WTC11 (cell line): ENCODE results near the gene DUOX1. TPM values are rescaled to one million over a fixed set of nuclear protein-coding genes. Genes with fewer than 3 reads are reported as not detected.

Source experiments
- ATAC-seq: fragments of 200-7000 bp; cut with Tn5 transposase; 2 replicates; pipeline ENCODE4 v1.10.0; 2021; ENCODE audit warnings: mild to moderate bottlenecking, moderate library complexity
- CTCF ChIA-PET: fragments of 300-600 bp; sonication (Branson Sonifier 250); formaldehyde crosslinking; loops from one replicate; lab custom pipeline; 2021; ENCODE audit warnings: antibody characterized with exemption; lab: Charles Lee
- POLR2A ChIA-PET: fragments of 350-600 bp; sonication (Branson Sonifier 250); formaldehyde crosslinking; loops from one replicate; lab custom pipeline; 2021; ENCODE audit warnings: antibody characterized with exemption; lab: Charles Lee
- DNase-seq: peaks from one replicate; pipeline ENCODE4 v3.0.0; 2021; ENCODE audit warnings: low spot score
- H3K27ac Mint-ChIP-seq: 2 replicates; pipeline ENCODE4 v1.8.0; 2021; ENCODE audit warnings: mixed read lengths
- H3K27me3 Mint-ChIP-seq: 2 replicates; pipeline ENCODE4 v1.8.0; 2021; ENCODE audit warnings: low read depth, mild to moderate bottlenecking, moderate library complexity, mixed read lengths
- H3K36me3 Mint-ChIP-seq: 2 replicates; pipeline ENCODE4 v1.8.0; 2021; ENCODE audit warnings: mixed read lengths
- H3K4me1 Mint-ChIP-seq: 2 replicates; pipeline ENCODE4 v1.8.0; 2022; ENCODE audit warnings: mixed read lengths
- H3K4me3 Mint-ChIP-seq: 2 replicates; pipeline ENCODE4 v1.8.0; 2021; ENCODE audit warnings: mild to moderate bottlenecking, moderate library complexity, mixed read lengths
- H3K9me3 Mint-ChIP-seq: 2 replicates; pipeline ENCODE4 v1.8.0; 2021; ENCODE audit warnings: mixed read lengths
- ATF3 ChIP-seq: sonication (generic); formaldehyde crosslinking; conservative IDR thresholded peaks from 2 replicates; pipeline ENCODE4 v1.8.1; 2022; ENCODE audit warnings: mild to moderate bottlenecking, missing genetic modification reagents
- CDX4 ChIP-seq: fragments of 250-450 bp; sonication (Bioruptor Pico); IDR thresholded peaks from 2 replicates; pipeline ENCODE4 v1.9.0; 2021; ENCODE audit warnings: moderate library complexity, mild to moderate bottlenecking, inconsistent platforms, borderline replicate concordance
- CTCF ChIP-seq: fragments of 200-600 bp; IDR thresholded peaks from 2 replicates; pipeline ENCODE4 v1.8.0; 2022; ENCODE audit warnings: antibody characterized with exemption
- GRHL2 ChIP-seq: fragments of 250-450 bp; sonication (Bioruptor Pico); IDR thresholded peaks from 2 replicates; pipeline ENCODE4 v1.8.0; 2022; ENCODE audit warnings: mild to moderate bottlenecking, moderate library complexity; ENCODE audit not compliant: insufficient replicate concordance, severe bottlenecking
- IRF2 ChIP-seq: sonication (generic); formaldehyde crosslinking; IDR thresholded peaks from 2 replicates; pipeline ENCODE4 v1.8.0; 2022; ENCODE audit warnings: low read depth, missing genetic modification reagents, borderline replicate concordance
- JUN ChIP-seq: sonication (generic); formaldehyde crosslinking; IDR thresholded peaks from 2 replicates; pipeline ENCODE4 v1.8.0; 2023; ENCODE audit warnings: mild to moderate bottlenecking, missing genetic modification reagents
- MAX ChIP-seq: sonication (generic); formaldehyde crosslinking; IDR thresholded peaks from 2 replicates; pipeline ENCODE4 v1.8.0; 2022; ENCODE audit warnings: mild to moderate bottlenecking, missing genetic modification reagents
- PRRX2 ChIP-seq: fragments of 250-450 bp; sonication (Bioruptor Pico); IDR thresholded peaks from 2 replicates; pipeline ENCODE4 v1.8.0; 2021; ENCODE audit warnings: mild to moderate bottlenecking
- ZNF263 ChIP-seq: sonication (generic); formaldehyde crosslinking; IDR thresholded peaks from 2 replicates; pipeline ENCODE4 v1.8.1; 2022; ENCODE audit warnings: low read depth, mild to moderate bottlenecking, moderate library complexity, missing genetic modification reagents
- ZNF416 ChIP-seq: fragments of 250-450 bp; sonication (Bioruptor Pico); IDR thresholded peaks from 2 replicates; pipeline ENCODE4 v1.9.0; 2021; ENCODE audit warnings: mild to moderate bottlenecking, inconsistent platforms
- ZNF512 ChIP-seq: sonication (generic); formaldehyde crosslinking; IDR thresholded peaks from 2 replicates; pipeline ENCODE4 v1.8.1; 2022; ENCODE audit warnings: missing genetic modification reagents, borderline replicate concordance
- ZNF532 ChIP-seq: fragments of 250-450 bp; sonication (Bioruptor Pico); IDR thresholded peaks from 2 replicates; pipeline ENCODE4 v1.9.0; 2021; ENCODE audit warnings: mild to moderate bottlenecking, borderline replicate concordance
- total RNA-seq: library from RNA; stranded (reverse); gene quantifications from 3 replicates; pipeline ENCODE4 v1.2.3, GENCODE V29; 2021
- TF ChIP-seq, protein P1 (sequence below): fragments of 250-450 bp; sonication (Bioruptor Pico); IDR thresholded peaks from 2 replicates; pipeline ENCODE4 v1.9.0; 2021; ENCODE audit warnings: mild to moderate bottlenecking
- TF ChIP-seq, protein P2 (sequence below): sonication (generic); formaldehyde crosslinking; IDR thresholded peaks from 2 replicates; pipeline ENCODE4 v1.8.1; 2023; ENCODE audit warnings: mild to moderate bottlenecking, missing genetic modification reagents, borderline replicate concordance

The DUOX1 gene
- total RNA-seq, 1 experiment from 2014 or later = 1.3 TPM

- Mint-ChIP-seq H3K9me3 (no peaks in the 10 kb centered on the region), H3K4me3 (peak overlapping the region; percentile 57), H3K27ac (no peak overlapping the region; the same call in none of the 2 replicates), H3K27me3 (no peaks in the 10 kb centered on the region; the same call in 1 of the 2 replicates), H3K4me1 (peaks cover 54% of the 10 kb centered on the region), H3K36me3 (no peaks in the 10 kb centered on the region)
- no peak for DNase-seq
- ATAC-seq = no peak
- POLR2A ChIA-PET = interaction anchor here (1.3 to 3.6 kb wide), 5 partner anchors 16 to 234 kb away, joined by 4 to 23 read pairs (median 5); partner anchors contain the start of gene SHF
- TF ChIP-seq JUN (no peak), PRRX2 (CRISPR knock-in tag) (no peak), CTCF (peak; percentile 8; the same call in 1 of the 2 replicates), ZNF416 (CRISPR knock-in tag) (no peak)
- CTCF ChIA-PET = interaction anchor here (0.7 to 2.6 kb wide), 21 partner anchors 9 to 235 kb away, joined by 3 to 21 read pairs (median 5); partner anchors contain the start of genes DUOX2 and SHF
Measured at GRCh38 chr15:45167631-45168205, 37.9 kb downstream of the DUOX1 start.

DNA sequence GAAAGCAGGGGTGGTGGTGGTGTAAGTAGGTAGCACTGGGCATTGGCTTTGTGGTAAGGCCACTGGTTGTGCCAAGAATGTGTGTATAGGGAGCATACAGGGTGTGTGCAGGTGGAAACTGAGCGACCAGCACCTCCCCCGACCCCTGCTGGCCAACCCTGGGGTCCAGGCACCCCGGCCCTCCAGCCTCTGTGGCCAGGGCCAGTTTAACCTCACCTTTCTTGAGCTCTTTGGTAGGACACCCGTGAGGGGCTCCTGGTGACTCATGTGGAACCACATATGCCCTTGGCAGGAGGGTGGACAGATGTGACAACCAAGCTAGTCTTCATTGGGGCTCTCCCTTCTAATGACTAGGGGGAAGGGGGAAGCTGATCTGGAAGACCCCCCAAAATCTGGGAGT, 38.5 kb downstream of the DUOX1 start:
- Mint-ChIP-seq H3K36me3 (no peaks in the 10 kb centered on the region), H3K4me1 (peaks cover 53% of the 10 kb centered on the region), H3K4me3 (no peak overlapping the region), H3K9me3 (no peaks in the 10 kb centered on the region), H3K27me3 (no peaks in the 10 kb centered on the region; the same call in 1 of the 2 replicates), H3K27ac (no peak overlapping the region; the same call in 1 of the 2 replicates)
- ATAC-seq = no peak
- DNase-seq = no peak
- POLR2A ChIA-PET = interaction anchor here (0.8 to 3.6 kb wide), 5 partner anchors 11 to 234 kb away, joined by 3 to 23 read pairs (median 5); partner anchors contain the start of gene SHF
- CTCF ChIA-PET = interaction anchor here (0.6 to 2.6 kb wide), 18 partner anchors 10 to 289 kb away, joined by 3 to 21 read pairs (median 6); partner anchors contain the start of genes DUOX2 and SHF
- no peak for TF ChIP-seq ZNF532
- no peak for TF ChIP-seq CDX4 (CRISPR knock-in tag)
- TF ChIP-seq, protein P1, sequence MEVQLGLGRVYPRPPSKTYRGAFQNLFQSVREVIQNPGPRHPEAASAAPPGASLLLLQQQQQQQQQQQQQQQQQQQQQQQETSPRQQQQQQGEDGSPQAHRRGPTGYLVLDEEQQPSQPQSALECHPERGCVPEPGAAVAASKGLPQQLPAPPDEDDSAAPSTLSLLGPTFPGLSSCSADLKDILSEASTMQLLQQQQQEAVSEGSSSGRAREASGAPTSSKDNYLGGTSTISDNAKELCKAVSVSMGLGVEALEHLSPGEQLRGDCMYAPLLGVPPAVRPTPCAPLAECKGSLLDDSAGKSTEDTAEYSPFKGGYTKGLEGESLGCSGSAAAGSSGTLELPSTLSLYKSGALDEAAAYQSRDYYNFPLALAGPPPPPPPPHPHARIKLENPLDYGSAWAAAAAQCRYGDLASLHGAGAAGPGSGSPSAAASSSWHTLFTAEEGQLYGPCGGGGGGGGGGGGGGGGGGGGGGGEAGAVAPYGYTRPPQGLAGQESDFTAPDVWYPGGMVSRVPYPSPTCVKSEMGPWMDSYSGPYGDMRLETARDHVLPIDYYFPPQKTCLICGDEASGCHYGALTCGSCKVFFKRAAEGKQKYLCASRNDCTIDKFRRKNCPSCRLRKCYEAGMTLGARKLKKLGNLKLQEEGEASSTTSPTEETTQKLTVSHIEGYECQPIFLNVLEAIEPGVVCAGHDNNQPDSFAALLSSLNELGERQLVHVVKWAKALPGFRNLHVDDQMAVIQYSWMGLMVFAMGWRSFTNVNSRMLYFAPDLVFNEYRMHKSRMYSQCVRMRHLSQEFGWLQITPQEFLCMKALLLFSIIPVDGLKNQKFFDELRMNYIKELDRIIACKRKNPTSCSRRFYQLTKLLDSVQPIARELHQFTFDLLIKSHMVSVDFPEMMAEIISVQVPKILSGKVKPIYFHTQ = no peak
- TF ChIP-seq IRF2 (CRISPR knock-in tag) = no peak
- TF ChIP-seq, protein P2, sequence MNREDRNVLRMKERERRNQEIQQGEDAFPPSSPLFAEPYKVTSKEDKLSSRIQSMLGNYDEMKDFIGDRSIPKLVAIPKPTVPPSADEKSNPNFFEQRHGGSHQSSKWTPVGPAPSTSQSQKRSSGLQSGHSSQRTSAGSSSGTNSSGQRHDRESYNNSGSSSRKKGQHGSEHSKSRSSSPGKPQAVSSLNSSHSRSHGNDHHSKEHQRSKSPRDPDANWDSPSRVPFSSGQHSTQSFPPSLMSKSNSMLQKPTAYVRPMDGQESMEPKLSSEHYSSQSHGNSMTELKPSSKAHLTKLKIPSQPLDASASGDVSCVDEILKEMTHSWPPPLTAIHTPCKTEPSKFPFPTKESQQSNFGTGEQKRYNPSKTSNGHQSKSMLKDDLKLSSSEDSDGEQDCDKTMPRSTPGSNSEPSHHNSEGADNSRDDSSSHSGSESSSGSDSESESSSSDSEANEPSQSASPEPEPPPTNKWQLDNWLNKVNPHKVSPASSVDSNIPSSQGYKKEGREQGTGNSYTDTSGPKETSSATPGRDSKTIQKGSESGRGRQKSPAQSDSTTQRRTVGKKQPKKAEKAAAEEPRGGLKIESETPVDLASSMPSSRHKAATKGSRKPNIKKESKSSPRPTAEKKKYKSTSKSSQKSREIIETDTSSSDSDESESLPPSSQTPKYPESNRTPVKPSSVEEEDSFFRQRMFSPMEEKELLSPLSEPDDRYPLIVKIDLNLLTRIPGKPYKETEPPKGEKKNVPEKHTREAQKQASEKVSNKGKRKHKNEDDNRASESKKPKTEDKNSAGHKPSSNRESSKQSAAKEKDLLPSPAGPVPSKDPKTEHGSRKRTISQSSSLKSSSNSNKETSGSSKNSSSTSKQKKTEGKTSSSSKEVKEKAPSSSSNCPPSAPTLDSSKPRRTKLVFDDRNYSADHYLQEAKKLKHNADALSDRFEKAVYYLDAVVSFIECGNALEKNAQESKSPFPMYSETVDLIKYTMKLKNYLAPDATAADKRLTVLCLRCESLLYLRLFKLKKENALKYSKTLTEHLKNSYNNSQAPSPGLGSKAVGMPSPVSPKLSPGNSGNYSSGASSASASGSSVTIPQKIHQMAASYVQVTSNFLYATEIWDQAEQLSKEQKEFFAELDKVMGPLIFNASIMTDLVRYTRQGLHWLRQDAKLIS (CRISPR knock-in tag) = no peak
- no peak for TF ChIP-seq GRHL2 (CRISPR knock-in tag)
- no peak for TF ChIP-seq ZNF512
- TF ChIP-seq ZNF263 (CRISPR knock-in tag) = no peak
- TF ChIP-seq ATF3 (CRISPR knock-in tag) = no peak
- no peak for TF ChIP-seq MAX (CRISPR knock-in tag)
